Activated CD4-positive, alpha-beta T cell treated with anti-CD3 and anti-CD28 coated beads, Interleukin-2, amount 50 U/mL, for 16 hours (primary cell): ENCODE results near the gene CRLF3.
A peak's percentile ranks its signal among the peaks of the same experiment; 100 is the strongest.
"Not testable (repeated sequence)": the region's sequence is repeated elsewhere in the genome, so short reads cannot be mapped to it uniquely, and the experiment has no call there.

Source experiments
- DNase-seq: peaks from one replicate; pipeline ENCODE4 v3.0.0-alpha.2; 2020

Gene CRLF3, protein sequence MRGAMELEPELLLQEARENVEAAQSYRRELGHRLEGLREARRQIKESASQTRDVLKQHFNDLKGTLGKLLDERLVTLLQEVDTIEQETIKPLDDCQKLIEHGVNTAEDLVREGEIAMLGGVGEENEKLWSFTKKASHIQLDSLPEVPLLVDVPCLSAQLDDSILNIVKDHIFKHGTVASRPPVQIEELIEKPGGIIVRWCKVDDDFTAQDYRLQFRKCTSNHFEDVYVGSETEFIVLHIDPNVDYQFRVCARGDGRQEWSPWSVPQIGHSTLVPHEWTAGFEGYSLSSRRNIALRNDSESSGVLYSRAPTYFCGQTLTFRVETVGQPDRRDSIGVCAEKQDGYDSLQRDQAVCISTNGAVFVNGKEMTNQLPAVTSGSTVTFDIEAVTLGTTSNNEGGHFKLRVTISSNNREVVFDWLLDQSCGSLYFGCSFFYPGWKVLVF

DNA sequence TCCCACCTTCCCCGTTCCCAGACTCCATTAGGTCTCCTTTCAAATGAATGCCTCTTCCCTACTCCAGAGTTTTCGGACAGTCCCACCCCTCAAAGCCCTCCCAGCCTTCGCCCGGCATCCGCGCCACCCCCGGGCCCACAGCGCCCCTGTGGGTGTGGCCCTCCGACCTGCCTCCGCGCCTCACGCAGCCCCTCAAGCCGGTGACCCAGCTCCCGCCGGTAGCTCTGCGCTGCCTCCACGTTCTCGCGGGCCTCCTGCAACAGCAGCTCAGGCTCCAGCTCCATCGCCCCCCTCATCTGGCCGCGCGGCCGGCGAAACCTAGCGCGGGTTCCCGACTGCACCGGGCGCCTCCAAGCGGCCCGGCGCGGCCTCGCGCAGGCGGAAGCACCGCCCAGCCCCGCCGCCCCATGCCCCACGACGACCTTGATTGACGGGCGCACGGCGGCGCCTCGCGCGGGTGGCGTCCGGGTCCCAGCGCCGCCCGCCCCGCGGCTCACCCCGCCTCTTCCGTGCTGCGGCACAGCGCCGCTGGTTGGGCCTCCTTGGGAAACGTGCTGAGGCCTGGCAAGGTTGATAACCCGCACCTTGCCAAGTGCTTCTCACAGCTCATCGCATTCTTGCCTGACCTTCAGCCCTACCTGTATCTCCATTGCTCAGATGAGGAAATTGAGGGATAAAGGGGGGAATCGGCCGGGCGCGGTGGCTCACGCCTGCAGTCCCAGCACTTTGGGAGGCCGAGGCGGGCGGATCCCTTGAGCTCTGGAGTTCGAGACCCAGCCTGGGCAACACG lies at the start of gene CRLF3:
Gene CRLF3 (minus strand): TSS at position 337 of the 790 bp plus-strand sequence. CDS start 41 bp downstream, at position 296.
- DNase-seq: peak; percentile 92

DNA sequence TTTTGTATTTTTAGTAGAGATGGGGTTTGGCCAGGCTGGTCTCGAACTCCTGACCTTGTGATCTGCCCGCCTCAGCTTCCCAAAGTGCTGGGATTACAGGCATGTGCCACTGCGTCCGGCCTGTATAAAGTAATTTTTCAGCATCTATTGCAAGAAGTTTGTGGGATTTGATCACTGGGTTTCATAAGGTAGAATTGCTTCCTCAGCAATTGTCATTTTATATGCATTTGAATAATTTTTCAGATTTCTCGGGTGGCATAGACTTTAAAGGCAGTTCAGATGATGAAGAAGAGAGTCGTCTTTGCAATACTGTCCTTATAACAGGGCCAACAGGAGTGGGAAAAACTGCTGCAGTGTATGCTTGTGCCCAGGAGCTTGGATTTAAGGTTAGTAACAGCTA lies 44.5 kb upstream of the CRLF3 start:
- no peak for DNase-seq

DNA sequence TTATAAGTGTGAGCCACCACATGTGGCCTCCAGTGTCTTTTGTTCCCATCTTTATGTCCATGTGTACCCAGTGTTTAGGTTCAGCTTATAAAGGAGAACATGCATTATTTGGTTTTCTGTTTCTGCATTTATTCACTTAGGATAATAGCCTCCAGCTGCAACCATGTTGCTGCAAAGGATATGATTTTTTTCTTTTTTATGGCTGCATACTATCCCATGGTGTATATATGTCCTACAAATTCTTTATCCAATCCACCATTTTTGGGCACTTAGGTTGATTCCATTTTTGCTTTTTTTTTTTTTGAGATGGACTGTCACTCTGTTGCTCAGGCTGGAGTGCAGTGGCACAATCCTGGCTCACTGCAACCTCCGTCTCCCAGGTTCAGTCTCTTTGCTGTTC lies 40.1 kb upstream of the CRLF3 start:
- no peak for DNase-seq

DNA sequence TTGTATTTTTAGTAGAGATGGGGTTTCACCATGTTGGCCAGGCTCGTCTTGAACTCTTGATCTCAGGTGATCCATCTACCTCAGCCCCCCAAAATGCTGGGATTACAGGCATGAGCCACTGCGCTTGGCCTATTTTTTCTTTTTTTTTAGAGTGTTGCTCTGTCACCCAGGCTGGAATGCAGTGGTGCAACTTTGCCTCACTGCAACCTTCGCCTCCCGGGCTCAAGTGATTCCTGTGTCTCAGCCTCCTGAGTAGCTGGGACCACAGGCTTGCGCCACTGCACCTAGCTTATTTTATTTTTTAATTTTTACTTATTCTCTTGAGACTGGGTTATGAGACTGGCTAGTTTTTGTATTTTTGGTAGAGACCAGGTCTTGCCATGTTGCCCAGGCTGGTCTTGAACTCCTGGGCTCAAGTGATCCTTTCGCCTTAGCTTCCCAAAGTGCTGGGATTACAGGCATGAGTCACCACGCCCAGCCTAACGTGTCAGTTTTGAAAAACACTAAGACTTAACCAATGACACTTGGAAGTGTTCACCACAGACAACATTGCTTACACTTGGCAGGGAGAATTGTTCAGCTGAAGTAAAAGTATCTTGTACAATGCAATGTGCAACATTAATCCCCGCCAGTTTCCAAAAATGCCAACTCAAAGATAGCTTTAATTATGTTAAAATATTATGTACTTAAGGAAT lies 34.2 kb upstream of the CRLF3 start:
- no peak for DNase-seq

DNA sequence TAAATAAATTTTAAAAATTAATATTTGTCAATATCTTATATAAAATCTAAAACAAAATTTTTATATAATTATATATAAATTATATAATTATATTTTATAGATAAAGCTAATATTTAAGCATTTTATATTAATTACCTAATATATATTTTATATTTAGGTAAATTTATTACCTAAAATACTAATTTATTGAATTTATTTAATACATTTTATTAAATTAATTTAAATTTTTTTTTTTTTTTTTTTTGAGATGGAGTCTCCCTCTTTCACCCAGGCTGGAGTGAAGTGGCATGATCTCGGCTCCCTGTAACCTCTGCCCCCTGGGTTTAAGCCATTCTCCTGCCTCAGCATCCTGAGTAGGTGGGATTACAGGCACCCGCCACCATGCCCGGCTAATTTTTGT lies 29.7 kb upstream of the CRLF3 start:
- no peak for DNase-seq

DNA sequence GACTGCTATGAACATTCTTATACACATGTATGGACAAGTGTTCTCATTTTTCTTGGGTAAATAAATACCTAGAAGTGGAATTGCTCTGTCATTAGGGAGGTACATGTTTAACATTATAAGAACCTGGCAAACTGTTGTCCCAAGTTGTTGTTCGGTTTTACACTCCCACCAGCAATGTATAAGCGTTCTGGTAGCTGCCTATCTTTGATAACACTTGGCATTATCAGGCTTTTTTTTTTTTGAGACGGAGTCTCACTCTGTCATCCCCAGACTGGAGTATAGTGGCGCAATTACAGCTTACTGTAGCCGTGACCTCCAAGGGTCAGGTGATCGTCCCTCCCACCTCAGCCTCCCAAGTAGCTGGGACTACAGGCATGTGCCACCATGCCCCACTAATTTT lies 23.5 kb upstream of the CRLF3 start:
- no peak for DNase-seq

DNA sequence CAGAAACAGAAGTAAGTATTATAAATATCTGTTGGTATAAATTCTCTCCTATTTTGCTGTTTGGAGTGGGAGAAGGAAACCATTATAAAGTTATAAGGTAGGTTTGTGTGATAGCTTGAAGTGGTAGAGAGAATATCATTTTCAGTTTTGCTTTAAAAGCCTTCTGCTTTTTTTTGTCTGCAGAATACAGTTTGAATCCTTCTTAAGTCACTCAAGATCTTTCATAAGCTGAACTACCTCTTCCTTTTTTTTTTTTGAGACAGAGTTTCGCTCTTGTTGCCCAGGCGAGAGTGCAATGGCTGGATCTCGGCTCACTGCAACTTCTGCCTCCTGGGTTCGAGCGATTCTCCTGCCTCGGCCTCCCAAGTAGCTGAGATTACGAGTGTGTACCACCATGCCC lies 16.3 kb upstream of the CRLF3 start:
- DNase-seq: no peak

DNA sequence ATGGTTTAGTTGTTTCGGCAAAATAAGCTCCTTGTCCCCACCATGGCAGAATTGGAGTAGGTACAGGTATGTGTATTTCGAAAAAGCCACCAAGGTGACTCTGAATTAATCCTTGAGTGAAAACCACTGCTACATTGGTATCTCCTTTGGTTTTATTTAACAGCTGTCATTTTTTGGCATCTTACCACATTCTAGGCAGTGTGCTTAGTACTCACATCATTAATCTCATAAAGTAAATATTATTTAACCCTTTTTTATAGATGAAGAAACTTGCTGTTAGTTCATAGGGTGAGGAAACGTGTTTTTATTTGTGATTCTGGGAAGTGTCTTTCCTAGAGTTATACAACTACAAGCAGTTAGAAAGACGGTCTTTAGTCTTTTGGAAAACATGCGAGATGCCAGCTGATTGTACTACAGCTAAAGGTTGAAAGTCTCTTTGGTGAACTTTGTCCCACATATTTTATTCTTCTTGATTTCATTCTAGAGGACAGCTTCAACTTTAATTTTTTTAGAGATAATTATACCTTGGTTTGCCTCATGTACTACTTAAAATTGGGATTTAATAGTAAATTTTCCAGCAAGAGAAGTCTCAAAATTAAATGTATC lies 13.8 kb upstream of the CRLF3 start:
- no peak for DNase-seq

DNA sequence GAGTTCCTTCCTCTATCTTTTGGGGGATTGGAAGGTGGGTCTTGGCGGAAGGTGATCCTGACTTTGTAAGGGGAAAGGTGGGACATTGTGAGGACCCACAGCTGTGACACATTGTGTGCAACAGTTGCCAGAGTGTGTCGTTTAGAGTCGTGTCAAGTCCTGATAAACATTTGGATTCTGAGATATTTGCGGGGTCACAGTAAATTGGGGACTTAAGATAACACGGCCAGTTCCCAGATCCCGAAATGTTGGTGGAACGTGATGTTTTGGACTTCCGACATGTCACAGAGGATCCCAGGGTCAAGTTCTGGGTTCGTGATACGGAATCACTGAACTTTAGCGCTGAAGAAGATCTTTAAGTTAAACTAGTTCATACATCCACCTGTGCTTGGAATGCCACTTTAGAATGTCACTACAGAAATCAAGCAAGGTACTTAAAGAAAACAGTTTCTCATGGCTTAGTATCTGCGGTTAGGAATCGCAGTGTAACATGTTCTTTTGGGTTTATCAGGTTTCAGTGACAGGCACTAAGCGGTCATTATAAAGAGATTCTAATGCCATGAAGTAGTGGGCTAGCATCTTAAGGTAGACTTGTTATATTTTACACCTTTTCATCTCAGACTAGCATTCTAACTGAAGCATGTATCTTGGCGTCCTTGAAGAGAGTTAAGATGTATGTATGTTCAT lies 8.1 kb upstream of the CRLF3 start:
- no peak for DNase-seq

DNA sequence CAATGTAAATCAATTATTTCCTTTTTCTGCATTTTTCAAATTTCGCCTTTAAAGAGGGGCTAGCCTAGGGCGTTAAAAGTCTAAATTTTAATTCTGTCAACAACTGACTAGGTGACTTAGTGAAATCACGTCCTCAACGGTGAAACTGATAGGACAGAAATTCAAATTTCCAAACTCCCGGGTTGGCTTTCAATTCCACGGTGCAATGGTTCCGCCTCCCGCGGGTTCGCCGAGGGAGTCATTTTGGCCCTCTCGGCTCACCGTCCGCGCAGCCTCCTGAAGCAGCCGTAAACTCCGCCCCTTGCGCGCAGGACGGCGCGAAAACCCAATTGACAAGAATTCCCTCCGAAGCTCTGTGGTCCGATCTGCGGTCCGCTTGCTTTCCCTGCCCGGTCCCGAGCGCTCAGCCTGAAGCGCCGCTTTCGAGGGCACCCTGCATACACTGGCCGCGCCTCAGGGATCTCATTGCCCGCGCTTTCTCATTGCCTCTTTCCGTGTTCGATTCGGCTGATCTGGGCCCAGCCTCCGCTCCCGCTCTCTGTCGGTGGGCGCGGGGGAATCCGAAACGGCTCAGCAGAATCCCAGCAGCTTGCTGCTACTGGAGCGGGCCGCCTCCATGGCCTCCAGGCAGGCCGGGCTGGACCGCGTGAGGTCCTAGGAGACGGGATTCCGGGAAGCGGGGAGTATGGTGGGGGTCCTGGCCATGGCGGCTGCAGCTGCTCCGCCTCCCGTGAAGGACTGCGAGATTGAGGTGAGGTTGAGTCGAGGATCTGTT lies 7.4 kb upstream of the CRLF3 start, which contains the start of gene ATAD5:
Gene ATAD5 (plus strand): TSS at position 304 of the 775 bp plus-strand sequence. CDS start 382 bp downstream, at position 686.
- DNase-seq: peak; percentile 91

DNA sequence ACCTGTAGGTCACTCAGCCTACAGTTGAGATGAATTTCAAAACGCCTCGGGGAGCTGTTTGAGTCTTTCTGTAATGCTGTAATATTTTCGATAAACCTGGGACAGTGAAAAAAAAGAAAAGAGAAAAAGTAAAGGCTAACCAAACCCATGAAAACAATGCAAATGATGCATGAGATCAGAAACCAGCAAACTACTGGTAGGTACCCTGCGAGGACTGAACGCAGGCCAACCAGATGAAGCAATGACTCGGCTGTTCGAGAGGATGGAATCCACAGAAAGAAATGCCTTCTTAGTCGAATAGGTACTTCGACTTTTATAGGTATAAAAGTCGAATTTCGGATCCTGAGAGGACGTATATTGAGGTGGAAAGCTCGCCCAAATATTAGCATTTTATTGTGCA lies 6.8 kb upstream of the CRLF3 start:
- DNase-seq: no peak

DNA sequence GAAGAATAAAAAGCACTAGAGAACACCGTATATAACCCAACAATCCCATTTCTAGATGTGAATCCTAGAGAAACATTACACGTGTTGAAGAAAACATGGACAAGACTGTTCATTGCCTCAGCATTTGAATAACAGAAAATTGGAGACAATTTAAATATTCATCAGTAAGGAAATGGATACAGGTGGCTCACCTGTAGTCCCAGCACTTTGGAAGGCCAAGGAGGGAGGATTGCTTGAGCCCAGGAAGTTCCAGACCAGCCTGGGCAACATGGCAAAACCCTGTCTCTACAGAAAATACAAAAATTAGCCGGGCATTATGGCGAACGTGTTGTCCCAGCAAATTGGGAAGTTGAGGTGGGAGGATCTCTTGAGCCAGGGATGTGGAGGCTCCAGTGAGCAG lies 4.5 kb upstream of the CRLF3 start:
- no peak for DNase-seq

DNA sequence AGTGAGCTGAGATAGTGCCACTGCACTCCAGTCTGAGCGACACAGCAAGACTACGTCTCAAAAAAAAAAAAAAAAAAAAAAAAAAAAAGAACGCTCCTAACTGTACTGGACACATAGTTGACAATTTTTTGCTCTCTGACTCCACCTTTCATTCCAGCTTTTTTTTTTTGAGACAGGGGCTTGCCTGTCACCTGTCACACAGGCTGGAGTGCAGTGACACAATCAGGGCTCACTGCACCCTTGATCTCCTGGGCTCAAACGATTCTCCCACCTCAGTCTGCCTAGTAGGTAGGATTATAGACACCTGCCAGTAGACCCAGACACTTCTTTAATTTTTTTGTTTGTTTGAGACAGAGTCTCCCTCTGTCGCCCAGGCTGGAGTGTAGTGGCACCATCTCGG lies 2.6 kb upstream of the CRLF3 start:
- no peak for DNase-seq

DNA sequence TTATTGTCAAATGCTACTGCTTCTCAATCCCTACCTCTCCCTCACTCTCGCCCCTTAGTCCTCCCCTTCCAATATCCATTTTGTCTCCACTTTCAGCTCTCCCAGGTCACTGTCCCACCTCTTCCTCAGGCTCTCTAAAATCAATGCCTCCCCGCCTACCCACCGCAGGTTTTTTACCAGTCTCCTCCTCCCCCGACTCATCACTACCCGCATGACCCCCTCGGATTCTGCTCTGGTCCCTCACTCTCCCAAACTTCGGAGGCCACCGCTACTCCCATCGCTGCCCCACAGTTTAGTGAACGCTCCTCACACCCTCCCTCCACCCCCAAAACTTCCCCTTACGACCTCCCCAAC lies 513 bp downstream of the CRLF3 start:
- DNase-seq: no peak

DNA sequence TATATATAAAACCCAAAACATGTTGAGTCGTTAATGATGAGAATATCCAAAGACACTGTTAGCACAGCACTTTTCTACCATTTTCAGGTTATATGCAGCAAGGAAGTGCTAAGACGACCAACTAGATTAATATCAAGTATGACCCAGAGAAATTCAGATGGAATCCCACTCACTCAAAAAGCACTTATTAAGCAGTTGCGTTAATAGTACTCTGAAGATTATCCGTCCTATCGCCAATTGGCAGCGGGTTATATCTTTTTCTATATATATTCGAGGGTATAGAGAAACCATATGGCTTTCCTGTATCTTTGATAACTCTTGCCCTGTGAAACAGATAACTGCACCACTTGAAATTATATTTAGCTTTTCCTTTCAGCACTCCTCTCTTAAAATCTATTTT lies 1.1 kb downstream of the CRLF3 start:
- no peak for DNase-seq

DNA sequence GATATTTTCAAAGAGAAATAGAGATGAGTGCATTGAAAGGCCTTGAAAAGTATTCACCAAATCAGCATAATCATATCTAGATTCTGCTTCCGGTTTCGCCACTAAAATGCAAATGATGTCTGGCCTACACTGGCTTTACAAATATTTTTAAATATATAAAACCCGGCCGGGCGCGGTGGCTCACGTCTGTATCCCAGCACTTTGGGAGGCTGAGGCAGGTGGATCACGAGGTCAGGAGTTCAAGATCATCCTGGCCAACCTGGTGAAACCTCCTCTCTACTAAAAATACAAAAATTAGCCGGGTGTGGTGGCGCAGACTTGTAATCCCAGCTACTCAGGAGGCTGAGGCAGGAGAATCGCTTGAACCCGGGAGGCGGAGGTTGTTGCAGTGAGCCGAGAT lies 1.6 kb downstream of the CRLF3 start:
- DNase-seq: not testable (repeated sequence)

DNA sequence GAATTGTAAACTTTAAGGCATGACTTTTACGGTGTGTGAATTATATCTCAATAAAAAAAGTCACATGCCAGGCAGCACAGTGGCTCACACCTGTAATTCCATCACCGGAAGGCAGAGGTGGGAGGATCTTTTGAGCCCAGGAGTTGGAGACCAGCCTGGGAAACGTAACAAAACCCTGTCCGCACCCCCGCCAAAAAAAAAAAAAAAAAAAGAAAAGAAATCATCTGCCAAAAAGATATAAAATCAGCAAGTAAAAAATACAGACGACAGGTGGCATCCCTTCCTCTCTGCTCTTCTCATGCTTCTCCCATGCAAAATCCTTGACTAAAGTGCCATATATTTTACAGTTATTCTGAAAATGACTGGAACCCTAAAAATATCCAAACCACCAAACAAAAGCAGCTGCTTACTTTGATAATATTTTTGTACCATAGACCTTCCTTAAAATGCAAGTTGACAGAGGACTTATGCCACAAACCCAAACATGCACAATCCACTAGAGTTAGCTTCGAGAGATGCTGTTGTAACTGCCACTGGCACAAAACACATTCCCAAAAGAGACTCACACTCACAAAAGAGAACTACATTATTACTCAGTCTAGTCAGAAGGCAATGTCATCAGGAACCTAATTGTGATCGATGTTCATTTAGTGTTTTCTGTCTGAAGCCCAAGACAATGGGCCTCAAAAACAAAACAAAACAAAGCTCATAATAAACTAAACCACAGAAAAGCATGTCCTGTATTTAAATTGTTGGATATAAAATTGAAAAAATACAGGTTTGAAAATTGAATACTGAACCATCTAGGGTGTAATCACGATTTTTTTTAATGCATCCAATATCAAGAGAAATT lies 2.4 kb downstream of the CRLF3 start:
- DNase-seq: no peak

DNA sequence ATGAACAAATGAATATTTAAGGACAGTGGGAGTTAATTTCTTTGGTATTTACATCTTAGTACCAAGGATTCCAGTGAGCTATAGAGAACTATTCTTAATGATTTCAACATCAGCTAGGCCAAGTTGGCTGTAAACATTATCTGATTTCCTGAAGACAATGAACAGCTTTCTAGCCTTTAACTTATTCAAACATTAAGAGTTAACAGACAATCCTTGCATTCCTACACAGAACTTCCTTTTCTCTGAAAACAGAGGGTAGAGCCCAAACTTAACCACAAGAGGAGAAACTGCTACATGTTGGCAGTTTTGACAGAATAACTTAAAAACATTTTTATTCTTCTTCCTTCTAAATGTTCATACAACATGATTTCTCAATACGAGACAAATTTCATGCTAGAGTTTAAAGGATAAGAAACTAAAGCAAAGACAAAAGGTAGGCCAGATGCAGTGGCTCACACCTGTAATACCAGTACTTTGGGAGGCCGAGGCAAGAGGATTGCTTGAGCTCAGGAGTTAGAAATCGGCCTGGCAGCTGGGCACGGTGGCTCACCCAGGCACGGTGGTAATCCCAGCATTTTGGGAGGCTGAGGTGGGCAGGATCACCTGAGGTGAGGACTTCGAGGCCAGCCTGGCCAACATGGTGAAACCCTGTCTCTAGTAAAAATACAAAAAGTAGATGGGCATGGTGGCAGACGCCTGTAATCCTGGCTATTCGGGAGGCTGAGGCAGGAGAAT lies 4.4 kb downstream of the CRLF3 start:
- DNase-seq: no peak

DNA sequence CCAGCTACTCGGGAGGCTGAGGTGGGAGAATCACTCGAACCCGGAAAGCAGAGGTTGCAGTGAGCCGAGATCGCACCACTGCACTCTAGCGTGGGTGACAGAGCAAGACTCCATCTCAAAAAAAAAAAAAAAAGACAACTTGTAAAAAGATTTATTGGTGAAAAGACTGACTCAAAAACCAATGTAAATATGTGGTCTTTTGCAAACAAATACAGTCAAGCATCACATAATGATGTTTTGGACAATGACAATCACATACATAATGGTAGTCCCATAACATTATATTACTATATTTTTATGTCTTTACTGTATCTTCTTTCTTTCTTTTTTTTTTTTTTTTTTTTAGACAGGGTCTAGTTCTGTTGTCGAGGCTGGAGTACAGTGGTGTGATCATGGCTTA lies 8.3 kb downstream of the CRLF3 start:
- no peak for DNase-seq

DNA sequence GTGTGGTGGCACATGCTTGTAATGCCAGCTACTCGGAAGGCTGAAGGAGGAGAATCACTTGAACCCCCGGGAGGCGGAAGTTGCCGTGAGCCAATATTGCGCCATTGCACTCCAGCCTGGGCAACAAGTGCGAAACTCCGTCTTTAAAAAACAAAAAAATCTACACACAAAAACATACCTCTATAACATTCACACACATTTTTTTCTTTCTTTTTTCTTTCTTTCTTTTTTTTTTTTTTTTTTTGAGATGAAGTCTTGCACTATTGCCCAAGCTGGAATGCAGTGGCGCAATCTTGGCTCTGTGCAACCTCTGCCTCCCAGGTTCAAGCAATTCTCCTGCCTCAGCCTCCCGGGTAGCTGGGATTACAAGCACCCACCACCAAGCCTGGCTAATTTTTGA lies 9.6 kb downstream of the CRLF3 start:
- not testable (repeated sequence) for DNase-seq
